Calu3 (cell line): Measurements from ENCODE around the gene B3GALT5. TPM values are rescaled to one million over a fixed set of nuclear protein-coding genes. Genes with fewer than 3 reads are reported as not detected.

ENCODE experiments used
- BruUV-seq: library from RNA; stranded (reverse); fragments of 400-500 nt; replicated peaks from 2 replicates; lab custom pipeline; 2021; lab: Mats Ljungman, UMichigan
- CTCF ChIA-PET: fragments of 300-600 bp; sonication (Branson Sonifier 250); formaldehyde crosslinking; loops from one replicate; lab custom pipeline; 2022; ENCODE audit warnings: antibody characterized with exemption; lab: Charles Lee
- DNase-seq: peaks from one replicate; pipeline ENCODE4 v3.0.0; 2022
- H3K27ac Mint-ChIP-seq: one replicate; pipeline ENCODE4 v1.8.0; 2022; ENCODE audit warnings: mixed read lengths; ENCODE audit not compliant: unreplicated experiment
- H3K27me3 Mint-ChIP-seq: one replicate; pipeline ENCODE4 v1.8.0; 2022; ENCODE audit warnings: mixed read lengths; ENCODE audit not compliant: unreplicated experiment
- H3K36me3 Mint-ChIP-seq: one replicate; pipeline ENCODE4 v1.8.0; 2022; ENCODE audit warnings: mild to moderate bottlenecking, moderate library complexity, mixed read lengths; ENCODE audit not compliant: insufficient read depth, unreplicated experiment
- H3K4me1 Mint-ChIP-seq: one replicate; pipeline ENCODE4 v1.8.0; 2022; ENCODE audit warnings: mild to moderate bottlenecking, low read depth, mixed read lengths; ENCODE audit not compliant: unreplicated experiment
- H3K4me3 Mint-ChIP-seq: one replicate; pipeline ENCODE4 v1.8.0; 2022; ENCODE audit warnings: mild to moderate bottlenecking, low read depth, moderate library complexity, mixed read lengths; ENCODE audit not compliant: unreplicated experiment
- H3K9me3 Mint-ChIP-seq: one replicate; pipeline ENCODE4 v1.8.0; 2022; ENCODE audit warnings: low read depth, mixed read lengths; ENCODE audit not compliant: unreplicated experiment
- CTCF ChIP-seq: fragments of 200-600 bp; IDR thresholded peaks from one replicate; pipeline ENCODE4 v1.8.0; 2022; ENCODE audit warnings: antibody characterized with exemption; ENCODE audit not compliant: unreplicated experiment
- intact Hi-C: fragments of 100-400 bp; cut with micrococcal nuclease; formaldehyde crosslinking; loops from one replicate; pipeline ENCODE4 v1.10.0; 2022; ENCODE audit not compliant: unreplicated experiment
- total RNA-seq: library from RNA; stranded (reverse); gene quantifications from 2 replicates; pipeline ENCODE4 v1.2.3, GENCODE V29; 2022

Gene B3GALT5
- total RNA-seq, 1 experiment from 2014 or later: 40.8 TPM

GRCh38 chr21:39673736-39674135 lies 61.0 kb downstream of the B3GALT5 start:
- intact Hi-C loops: no loop called here
- no peak for TF ChIP-seq CTCF
- peaks cover 2% of the 10 kb centered on the region for H3K9me3 Mint-ChIP-seq
- DNase-seq: no peak
- CTCF ChIA-PET: no interaction called here
- H3K4me3 Mint-ChIP-seq: no peak overlapping the region
- peaks cover 13% of the 10 kb centered on the region for H3K36me3 Mint-ChIP-seq
- no TSS peak for BruUV-seq
- H3K27me3 Mint-ChIP-seq: no peaks in the 10 kb centered on the region
- H3K4me1 Mint-ChIP-seq: peaks cover 33% of the 10 kb centered on the region
- H3K27ac Mint-ChIP-seq: peak overlapping the region; percentile 14

GRCh38 chr21:39674801-39675200 lies 62.1 kb downstream of the B3GALT5 start:
- CTCF ChIA-PET: no interaction called here
- Mint-ChIP-seq H3K27ac (peak overlapping the region; percentile 47), H3K27me3 (no peaks in the 10 kb centered on the region), H3K36me3 (peaks cover 10% of the 10 kb centered on the region), H3K4me1 (peaks cover 28% of the 10 kb centered on the region), H3K9me3 (peaks cover 2% of the 10 kb centered on the region), H3K4me3 (no peak overlapping the region)
- no peak for TF ChIP-seq CTCF
- BruUV-seq: no TSS peak
- DNase-seq: no peak
- intact Hi-C loops: no loop called here

- peaks cover 20% of the 10 kb centered on the region for H3K4me1 Mint-ChIP-seq
- CTCF ChIA-PET: no interaction called here
- no peak overlapping the region for H3K27ac Mint-ChIP-seq
- no TSS peak for BruUV-seq
- no peak for TF ChIP-seq CTCF
- DNase-seq: no peak
- peaks cover 5% of the 10 kb centered on the region for H3K36me3 Mint-ChIP-seq
- intact Hi-C loops: no loop called here
- H3K9me3 Mint-ChIP-seq: no peaks in the 10 kb centered on the region
- no peak overlapping the region for H3K4me3 Mint-ChIP-seq
- no peaks in the 10 kb centered on the region for H3K27me3 Mint-ChIP-seq
Measured at GRCh38 chr21:39675590-39675989, 62.9 kb downstream of the B3GALT5 start.

- intact Hi-C loops: no loop called here
- no TSS peak for BruUV-seq
- Mint-ChIP-seq H3K36me3 (peaks cover 5% of the 10 kb centered on the region), H3K27me3 (no peaks in the 10 kb centered on the region), H3K4me3 (no peak overlapping the region), H3K4me1 (peaks cover 15% of the 10 kb centered on the region), H3K9me3 (no peaks in the 10 kb centered on the region), H3K27ac (no peak overlapping the region)
- no peak for TF ChIP-seq CTCF
- no peak for DNase-seq
- CTCF ChIA-PET: no interaction called here
Measured at GRCh38 chr21:39675993-39676661, 63.4 kb downstream of the B3GALT5 start.
